Lower leg skin (tissue), 3 donors: ENCODE data around the gene PCED1B.

Experiments
- CTCF ChIP-seq, 3 donors: fragments of 450-650 bp; IDR thresholded peaks; one replicate each; pipeline ENCODE4 v1.5.1; 2016; ENCODE audit warnings: antibody characterized with exemption in 3 of 3, mild to moderate bottlenecking in 3 of 3, moderate library complexity in 2 of 3
- POLR2A ChIP-seq, 2 donors: fragments of 450-650 bp; IDR thresholded peaks; one replicate each; pipeline ENCODE4 v1.6.1; 2016 to 2017; ENCODE audit warnings: antibody characterized with exemption in 2 of 2, mild to moderate bottlenecking in 1 of 2, moderate library complexity in 1 of 2

GRCh38 chr12:47155457-47156166, 76.2 kb downstream of the PCED1B start:
- TF ChIP-seq CTCF (IDR thresholded peaks at IDR 0.05) (no peak), POLR2A (IDR thresholded peaks at IDR 0.05) (no peak)
